NCI-H146 (cell line): Measurements from ENCODE around the gene TPX2.
"Not testable (repeated sequence)": the region's sequence is repeated elsewhere in the genome, so short reads cannot be mapped to it uniquely, and the experiment has no call there.

Experiments used
- DNase-seq: peaks from one replicate; lab custom pipeline; 2025; lab: John Stamatoyannopoulos, UW

TPX2 gene

GRCh38 chr20:31815408-31816188, 76.5 kb downstream of the TPX2 start:
- DNase-seq = peak; percentile 81

DNA sequence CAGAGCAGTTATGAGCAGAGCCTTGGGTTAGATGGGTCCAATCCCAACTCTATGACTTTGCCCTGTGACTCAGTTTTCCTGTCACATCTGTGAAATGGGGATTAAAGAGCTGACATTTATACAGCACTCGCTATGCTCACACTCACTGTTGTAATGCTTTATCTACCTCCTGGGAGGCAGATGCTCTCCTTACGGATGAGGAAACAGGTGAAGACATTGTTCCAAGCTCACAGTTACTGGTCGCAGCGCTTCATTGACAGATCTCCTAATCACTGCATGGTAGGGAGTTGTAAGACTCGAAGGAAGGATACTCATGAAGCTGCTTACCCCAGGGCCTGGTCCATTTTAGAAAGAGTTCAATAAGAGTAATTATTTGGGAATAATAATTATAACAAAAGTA, 77.1 kb downstream of the TPX2 start:
- DNase-seq = peak; percentile 56

- no peak for DNase-seq
These were observed 78.4 kb downstream of the TPX2 start for GRCh38 chr20:31817461-31817860.

GRCh38 chr20:31818376-31818908, 79.4 kb downstream of the TPX2 start:
- DNase-seq = no peak

GRCh38 chr20:31819083-31819784, 80.1 kb downstream of the TPX2 start, which contains the start of gene MYLK2:
TSS of gene MYLK2 (plus strand) at chr20:31819356. CDS start at chr20:31819581, 225 bp downstream.
- no peak for DNase-seq

DNA sequence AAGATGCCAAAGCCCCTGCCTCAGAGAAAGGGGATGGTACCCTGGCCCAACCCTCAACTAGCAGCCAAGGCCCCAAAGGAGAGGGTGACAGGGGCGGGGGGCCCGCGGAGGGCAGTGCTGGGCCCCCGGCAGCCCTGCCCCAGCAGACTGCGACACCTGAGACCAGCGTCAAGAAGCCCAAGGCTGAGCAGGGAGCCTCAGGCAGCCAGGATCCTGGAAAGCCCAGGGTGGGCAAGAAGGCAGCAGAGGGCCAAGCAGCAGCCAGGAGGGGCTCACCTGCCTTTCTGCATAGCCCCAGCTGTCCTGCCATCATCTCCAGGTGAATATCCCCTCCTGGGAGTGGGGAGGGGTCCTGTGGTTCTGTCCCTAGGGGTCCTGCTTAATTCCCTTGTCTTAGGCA, 81.1 kb downstream of the TPX2 start:
- DNase-seq = no peak

- no peak for DNase-seq
These were observed 82.3 kb downstream of the TPX2 start for GRCh38 chr20:31821427-31821826.

DNA sequence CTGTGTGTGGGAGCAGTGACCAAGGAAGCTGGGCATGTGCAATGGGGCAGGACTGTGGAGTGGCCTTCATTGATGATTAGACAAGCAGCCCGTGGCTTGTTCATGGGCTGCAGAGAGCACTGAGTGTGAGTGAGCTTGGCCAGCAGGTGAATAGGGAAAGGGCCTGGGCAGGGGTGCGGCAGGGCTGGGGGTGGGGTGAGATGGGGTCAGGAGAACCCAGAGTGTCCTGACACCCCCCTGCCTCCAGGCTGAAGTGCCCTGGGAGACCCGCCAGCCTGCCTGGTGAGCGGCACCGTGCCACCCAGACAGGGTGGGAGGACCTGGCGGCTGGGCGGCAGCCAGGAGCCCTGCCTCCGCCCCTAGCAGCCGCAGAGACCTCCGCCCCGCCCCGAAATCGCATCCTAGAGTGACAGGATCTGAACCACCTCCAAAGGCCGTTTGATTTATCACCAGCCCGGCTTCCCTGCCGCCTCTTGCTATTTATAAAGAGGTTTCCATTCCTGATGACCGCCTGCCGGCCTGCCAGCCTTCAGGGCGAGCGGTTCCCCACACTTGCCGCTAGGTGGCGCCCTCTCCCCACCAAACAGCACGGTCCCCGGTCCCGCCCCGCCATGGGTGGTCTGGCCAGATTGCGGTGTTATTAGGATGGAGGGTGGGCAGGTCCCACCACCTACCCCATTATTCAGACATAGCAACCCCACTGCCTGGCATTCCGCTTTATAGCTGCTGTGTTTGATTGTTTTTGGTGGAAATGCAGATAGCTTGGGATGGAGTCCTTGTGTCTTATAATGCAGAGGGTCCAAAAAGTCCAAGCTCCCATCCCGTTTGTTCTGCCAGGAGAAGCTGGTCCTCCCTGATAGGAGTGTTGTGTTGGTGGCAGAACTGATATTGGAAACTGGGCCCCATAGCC, 83.6 kb downstream of the TPX2 start:
- DNase-seq = peak; percentile 93

GRCh38 chr20:31823360-31824124, 84.5 kb downstream of the TPX2 start:
- no peak for DNase-seq

DNA sequence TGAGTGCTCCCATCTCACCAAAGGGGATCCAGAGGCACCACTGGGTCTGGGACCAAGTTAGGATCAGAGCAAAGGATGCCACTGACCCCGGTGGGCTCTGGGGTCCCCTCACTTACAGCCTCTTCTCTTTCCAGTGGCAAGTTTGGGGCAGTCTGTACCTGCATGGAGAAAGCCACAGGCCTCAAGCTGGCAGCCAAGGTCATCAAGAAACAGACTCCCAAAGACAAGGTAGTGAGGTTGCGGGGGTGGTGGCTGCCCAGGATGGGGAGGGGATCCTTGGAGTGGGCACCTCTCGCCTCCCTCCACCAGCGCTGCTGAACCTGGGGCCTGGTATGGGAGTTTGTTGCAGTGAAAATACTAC, 85.0 kb downstream of the TPX2 start:
- DNase-seq = no peak

DNA sequence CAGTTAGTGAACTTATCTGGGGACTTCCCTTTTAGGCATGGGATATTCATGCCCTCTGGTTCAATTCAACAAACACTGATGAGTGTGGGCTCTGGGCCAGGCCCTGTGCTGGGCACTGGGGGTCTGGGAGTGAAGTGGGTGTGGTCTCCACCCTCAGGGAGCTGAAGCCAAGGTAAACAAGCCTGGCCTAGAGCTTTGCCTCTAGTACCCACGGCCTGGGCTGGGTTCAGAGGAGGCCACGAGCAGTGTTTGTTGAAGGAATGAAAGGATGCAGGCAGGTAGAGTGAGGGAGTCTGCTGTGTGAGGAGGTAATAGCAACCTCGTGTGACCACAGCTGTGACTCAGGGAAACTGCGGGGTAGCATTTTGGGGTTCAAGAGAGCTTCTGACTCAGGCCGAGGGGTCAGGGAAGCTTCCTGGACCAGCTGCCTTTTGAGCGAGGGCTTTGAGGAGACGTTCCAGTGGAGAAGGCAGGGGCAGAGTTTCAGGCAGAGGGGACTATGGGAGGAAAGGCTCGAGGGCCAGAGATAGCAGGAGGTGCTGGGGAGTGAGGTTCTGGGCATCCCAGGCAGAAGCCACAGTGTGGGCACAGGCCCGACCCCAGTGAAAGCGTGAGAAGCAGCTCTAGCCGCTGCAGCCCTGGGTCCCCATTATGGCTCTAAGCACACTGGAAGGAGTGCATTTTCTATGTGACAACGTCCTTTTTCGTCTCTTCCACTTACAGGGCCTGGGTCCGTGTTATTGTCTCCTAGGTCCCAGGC, 85.6 kb downstream of the TPX2 start:
- no peak for DNase-seq

- DNase-seq = no peak
These were observed 87.0 kb downstream of the TPX2 start for GRCh38 chr20:31826074-31826473.

- DNase-seq = no peak
These were observed 88.0 kb downstream of the TPX2 start for GRCh38 chr20:31827059-31827458.

DNA sequence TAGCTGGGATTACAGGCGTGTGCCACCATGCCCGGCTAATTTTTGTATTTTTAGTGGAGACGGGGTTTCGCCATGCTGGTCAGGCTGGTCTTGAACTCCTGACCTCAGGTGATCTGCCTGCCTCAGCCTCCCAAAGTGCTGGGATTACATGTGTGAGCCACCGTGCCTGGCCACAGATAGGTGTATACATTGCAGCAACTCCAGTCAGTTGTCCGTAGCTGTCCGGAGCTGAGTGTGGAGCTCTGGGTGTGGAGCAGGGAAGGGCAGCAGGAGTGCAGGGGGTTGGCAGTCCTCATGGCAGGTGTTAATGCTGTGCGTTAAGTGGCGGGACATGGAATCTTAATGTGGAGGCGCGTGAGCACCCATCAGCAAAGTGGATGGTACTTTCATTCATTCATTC, 88.9 kb downstream of the TPX2 start:
- DNase-seq = not testable (repeated sequence)

- no peak for DNase-seq
These were observed 90.6 kb downstream of the TPX2 start for GRCh38 chr20:31829731-31830130.

DNA sequence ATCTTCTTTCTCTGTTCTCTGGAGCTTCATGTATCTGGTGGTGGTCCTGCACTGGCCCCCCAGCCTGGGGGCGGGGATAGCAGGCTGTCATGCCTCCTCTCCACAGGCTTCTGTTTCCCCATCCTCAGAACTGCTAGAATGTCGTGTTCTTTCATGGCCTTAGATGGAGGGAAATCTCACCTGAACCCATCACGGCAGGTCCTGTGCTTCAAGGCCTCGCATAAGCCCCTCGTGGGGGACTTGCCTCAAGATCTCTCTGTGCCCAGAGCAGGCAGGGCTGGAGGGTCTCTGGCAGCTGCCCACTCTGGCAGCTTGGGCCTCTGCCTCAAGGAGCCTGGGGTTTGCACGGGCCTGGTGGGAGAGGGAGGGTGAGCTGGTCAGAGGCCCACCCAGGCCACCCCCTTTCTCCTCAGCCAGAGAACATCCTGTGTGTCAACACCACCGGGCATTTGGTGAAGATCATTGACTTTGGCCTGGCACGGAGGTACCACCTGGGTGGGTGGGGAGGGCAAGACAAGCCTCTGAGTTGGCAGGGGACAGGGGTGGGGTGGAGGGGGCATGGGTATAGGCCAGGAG, 91.4 kb downstream of the TPX2 start:
- DNase-seq = no peak

GRCh38 chr20:31831211-31831610, 92.1 kb downstream of the TPX2 start:
- no peak for DNase-seq

DNA sequence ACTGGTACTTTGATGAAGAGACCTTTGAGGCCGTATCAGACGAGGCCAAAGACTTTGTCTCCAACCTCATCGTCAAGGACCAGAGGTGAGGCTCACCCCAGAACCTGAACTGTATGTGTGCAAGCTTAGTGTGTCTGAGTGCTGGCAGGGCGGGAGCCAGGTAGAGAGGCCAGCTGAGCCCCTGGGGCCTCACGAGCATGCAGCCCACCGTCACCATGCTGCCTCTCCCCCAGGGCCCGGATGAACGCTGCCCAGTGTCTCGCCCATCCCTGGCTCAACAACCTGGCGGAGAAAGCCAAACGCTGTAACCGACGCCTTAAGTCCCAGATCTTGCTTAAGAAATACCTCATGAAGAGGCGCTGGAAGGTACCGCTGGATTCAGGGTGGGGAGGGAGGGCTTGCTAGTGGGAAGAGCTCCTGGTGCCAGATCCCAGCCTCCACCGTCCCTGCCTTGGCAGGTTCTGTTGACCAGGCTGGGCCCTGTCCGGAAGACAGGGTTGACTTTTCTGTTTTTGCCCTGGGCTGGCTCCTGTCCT, 92.7 kb downstream of the TPX2 start:
- DNase-seq = no peak

GRCh38 chr20:31833130-31833930, 94.2 kb downstream of the TPX2 start:
- peak; percentile 54 for DNase-seq
